Measurements from ENCODE around the gene TMBIM4.
"Not testable (repeated sequence)": the region's sequence is repeated elsewhere in the genome, so short reads cannot be mapped to it uniquely, and the experiment has no call there.

The TMBIM4 gene, protein sequence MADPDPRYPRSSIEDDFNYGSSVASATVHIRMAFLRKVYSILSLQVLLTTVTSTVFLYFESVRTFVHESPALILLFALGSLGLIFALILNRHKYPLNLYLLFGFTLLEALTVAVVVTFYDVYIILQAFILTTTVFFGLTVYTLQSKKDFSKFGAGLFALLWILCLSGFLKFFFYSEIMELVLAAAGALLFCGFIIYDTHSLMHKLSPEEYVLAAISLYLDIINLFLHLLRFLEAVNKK

DNA sequence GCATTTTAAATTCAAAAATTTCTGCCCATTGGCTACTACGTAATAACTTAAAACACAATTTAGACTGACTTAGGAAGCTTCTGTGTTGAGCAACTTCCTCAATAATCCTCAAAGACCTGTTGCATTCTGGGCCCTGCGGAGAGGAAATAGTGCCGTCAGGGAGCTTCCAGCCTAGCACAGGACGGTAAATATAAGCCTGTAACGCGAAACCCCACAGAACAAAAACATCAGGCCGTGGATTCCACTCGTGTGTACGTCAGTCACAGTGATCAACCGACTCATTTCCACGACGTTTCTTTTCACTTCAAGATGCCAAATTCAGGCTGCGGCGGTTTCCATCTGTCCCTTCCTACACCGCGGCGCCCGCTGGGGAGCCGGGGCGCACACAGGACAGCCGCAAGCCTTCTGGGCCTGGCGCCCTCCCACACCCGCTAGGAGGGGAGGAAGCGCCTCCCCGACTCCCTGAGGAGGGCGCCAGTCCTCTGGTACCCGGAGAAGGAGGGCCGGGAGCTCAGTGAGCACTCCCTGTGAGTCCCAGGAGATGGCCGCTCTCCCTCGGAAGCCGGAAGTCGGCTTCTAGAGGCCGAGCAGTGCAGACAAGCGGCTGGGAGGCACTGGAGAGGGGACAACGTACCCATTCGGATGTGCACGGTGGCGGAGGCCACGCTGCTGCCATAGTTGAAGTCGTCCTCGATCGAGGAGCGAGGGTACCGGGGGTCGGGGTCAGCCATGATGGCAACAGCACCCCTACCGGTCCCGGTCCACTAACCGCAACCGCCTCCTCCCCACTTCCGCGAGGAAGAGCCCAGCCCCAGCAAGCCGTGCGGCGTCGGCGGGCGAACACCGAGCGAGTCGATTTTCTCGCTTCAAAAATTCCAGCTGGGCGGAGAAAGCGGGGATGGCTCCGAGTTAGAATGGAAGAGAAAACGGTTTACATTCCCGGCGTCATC, at the start of gene TMBIM4:
Gene TMBIM4 (minus strand): TSS at position 776 of the 950 bp plus-strand sequence. CDS start 45 bp downstream, at position 731.
- peak; percentile 80 for DNase-seq

GRCh38 chr12:66217342-66217917, 47.6 kb upstream of the TMBIM4 start:
- DNase-seq = no peak

DNA sequence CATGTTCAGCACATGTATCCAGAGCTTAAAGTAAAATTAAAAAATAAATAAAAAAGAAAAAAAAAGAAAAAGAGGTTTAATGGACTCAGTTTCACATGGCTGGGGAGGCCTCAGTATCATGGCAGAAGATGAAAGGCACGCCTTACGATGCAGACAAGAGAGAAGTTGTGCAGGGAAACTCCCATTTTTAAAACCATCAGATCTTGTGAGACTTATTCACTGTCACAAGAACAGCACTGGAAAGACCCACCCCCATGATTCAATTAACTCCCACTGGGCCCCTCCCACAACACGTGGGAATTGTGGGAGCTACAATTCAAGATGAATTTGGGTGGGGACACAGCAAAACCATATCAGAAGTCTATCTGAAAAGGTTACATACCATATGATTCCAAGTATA, 43.2 kb upstream of the TMBIM4 start:
- DNase-seq = not testable (repeated sequence)

DNA sequence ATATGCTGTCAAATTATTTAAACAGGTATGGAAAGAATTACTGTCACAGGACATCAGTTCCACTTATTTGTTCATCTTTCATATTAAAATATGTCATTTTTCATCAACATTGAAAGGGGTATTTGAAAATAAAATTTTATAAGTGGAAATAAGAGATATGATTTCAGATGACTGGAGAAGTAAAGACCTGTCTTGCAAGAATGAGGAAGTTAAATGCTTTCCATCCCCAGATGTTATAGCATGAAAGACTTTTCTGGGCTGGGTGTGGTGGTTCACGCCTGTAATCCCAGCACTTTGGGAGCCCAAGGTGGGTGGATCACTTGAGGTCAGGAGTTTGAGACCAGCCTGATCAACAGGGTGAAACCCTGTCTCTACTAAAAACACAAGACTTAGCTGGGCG, 41.8 kb upstream of the TMBIM4 start:
- not testable (repeated sequence) for DNase-seq

DNA sequence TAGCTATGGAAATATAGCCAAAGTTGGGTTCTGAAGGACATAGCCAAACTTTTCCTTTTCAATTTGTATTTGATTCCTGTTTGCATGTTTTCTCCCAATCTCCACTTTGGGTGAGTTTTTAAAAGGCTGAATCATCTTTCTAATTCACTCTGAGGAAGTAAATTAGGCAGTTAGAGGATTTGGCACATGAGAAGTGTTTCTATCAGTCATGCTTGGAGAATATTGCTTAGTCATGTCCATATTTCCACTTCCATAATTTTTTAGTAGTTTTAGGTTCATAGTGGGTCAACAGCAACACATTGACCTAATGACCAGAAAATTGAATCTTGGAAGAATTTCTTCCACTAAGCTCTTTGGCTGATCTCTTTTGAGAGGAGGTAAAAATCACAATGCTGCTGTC, 41.0 kb upstream of the TMBIM4 start:
- no peak for DNase-seq

- DNase-seq = no peak
These were observed 36.3 kb upstream of the TMBIM4 start for GRCh38 chr12:66206141-66206540.

DNA sequence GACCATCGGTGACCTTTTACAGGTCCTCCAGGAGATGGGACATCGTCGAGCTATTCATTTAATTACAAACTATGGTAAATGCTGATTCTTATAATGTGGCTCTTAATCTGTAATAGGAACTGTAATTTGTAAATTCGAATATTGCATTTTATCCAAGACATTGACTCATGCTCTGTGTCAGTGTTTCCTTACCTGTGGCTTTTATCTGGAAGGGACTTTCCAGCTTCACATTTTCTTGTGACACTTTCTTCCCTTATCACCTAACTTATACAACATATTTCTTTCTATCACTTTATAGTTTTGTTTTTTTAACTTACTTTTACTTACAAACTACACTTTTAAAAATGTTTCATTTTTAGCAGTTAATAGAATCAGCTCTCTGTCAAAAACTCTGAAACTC, 34.0 kb upstream of the TMBIM4 start:
- DNase-seq = no peak

DNA sequence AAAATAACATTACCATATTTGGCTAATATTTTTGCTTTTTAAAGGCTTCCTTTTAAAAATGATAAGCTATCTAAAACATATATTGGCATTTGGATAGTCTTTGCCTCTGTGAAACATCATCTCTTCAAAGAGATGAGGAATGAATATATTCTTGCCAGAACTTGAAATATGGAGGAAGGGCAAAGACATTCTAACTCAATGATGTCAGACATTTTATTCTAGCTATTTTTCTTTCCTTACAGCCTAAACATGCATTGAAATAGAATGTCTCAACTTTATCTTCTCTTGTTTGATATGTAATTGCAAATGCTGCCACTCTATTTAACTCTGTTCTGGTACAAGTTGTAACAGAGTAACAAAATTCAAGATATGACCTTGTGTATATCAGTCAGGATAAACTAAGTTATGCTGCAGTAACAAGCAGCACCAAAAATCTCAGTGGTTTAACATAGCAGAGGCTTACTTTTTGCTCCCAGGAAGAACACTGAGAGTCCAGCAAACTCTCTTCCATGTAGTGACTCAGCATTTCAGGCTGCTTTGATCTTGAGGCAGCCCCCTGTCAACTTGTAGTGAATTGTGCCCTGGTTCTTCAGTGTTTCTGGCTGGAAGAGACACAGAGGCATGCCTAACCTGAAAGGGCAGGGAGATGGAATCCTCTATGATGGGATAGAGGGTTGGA, 30.2 kb upstream of the TMBIM4 start:
- DNase-seq = no peak

DNA sequence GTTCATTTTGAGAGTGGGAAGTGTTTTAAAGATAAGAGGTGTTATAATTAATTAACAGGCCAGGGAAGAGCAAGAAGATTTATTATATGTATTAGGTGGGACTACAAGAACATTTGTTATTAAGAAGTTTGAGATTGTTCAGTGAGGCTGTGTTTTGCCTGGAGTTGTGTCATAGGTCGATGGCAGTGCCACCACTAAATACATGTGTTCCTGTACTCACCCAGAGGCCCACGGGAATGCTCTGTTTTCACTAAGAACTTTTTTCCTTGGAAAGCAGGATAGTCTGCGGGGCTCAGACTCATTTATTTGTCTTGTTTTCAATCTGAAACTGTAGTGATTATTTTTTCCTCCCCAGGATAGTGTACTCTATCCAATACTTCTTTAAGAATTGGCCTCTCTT, 29.3 kb upstream of the TMBIM4 start:
- DNase-seq = no peak

- no peak for DNase-seq
These were observed 27.7 kb upstream of the TMBIM4 start for GRCh38 chr12:66197495-66197921.

- no peak for DNase-seq
These were observed 27.0 kb upstream of the TMBIM4 start for GRCh38 chr12:66196806-66197205.

- DNase-seq = no peak
These were observed 25.4 kb upstream of the TMBIM4 start for GRCh38 chr12:66195242-66195641.

DNA sequence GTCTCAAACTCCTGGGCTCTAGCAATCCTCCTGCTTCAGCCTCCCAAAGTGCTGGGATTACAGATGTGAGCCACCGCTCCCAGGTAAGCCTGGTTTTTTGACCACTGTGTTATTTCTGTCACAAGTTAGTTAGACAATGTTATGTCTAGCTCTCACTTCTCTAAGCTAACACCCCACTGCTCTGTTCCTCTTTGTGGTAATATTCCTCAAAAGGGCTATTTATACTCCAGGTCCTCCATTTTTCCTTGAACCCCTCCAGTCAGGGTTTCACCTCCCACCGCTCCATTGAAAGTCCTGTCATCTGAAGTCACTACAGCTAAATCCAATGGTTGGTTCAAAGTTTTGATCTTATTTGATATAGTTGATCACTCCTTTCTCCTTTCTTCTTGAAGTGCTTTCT, 24.3 kb upstream of the TMBIM4 start:
- no peak for DNase-seq

- no peak for DNase-seq
These were observed 21.8 kb upstream of the TMBIM4 start for GRCh38 chr12:66191547-66192126.

DNA sequence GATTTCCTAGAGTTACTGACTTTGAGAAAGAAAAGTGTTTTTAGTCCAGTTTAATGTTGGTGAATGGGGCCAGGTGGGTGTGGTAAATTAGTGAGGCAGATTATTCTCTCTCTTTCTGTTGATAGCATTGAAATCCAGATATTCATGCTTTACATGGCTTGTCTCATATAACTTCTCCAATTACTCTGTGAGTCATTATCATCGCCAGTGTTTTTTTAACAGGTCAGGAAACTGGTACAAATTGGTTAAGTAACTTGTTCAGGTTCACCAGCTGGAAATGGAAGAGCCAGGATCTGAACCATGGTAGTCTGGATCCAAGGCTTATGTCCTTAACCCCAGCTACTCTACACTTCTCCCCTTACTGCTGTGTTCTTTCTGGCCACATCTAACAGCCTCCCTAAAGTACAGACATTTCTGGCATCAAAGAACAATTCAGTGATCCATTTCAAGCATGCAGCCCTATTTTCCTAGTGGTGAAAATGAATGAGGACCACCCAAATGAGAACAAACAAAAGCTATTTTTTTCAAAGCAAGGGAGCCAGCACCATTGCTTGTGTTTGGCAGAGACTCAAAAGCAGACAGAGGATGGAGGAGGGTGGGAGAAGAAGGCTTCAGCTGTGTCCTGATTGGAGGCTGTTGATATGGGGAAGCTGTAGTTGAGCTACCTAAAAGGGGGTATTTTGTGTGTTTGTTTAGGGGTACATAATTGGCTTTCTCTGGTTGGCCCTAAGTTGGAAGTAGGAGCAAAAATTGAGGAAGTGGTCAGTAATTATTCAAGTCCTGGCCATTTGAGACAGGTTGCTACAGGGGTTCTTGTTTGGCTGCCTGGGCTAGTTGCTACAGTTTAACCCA, 20.9 kb upstream of the TMBIM4 start:
- DNase-seq = no peak

DNA sequence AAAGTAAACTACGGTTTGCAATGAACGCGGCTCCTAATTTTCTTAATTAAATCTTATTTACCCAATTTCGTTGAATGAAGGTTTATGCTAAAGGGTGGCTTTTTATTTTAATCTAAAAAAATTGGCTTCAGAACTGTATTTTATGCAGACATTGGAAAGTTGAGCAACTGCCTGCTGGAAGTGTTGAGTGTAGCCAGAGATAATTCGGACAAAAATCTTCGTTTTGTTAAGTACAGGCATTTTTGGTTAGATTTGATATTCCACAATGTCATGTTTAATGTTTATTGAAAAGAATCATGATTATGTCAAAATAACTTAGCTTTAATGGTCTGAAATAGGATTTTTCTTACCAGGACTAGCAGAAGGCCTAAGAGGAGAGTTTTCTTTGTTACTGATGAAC, 20.1 kb upstream of the TMBIM4 start:
- no peak for DNase-seq

DNA sequence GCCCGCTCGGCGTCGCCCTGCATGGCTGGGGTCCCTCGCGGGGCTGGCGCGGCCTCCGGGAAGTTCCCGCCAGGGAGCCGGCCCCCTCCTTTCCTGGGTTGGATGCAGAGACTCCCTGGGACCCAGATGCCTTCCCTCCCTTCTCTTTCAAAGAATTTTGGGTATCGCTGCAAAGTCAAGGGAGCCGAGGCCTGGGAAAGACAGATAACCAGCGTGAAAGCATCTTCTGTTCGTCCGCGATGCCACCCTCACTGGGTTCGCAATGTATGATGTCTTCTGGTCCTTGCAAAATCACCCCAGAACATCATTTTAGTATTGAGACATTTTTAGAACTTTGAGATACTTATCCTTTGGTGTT, 19.7 kb upstream of the TMBIM4 start:
- DNase-seq = no peak

DNA sequence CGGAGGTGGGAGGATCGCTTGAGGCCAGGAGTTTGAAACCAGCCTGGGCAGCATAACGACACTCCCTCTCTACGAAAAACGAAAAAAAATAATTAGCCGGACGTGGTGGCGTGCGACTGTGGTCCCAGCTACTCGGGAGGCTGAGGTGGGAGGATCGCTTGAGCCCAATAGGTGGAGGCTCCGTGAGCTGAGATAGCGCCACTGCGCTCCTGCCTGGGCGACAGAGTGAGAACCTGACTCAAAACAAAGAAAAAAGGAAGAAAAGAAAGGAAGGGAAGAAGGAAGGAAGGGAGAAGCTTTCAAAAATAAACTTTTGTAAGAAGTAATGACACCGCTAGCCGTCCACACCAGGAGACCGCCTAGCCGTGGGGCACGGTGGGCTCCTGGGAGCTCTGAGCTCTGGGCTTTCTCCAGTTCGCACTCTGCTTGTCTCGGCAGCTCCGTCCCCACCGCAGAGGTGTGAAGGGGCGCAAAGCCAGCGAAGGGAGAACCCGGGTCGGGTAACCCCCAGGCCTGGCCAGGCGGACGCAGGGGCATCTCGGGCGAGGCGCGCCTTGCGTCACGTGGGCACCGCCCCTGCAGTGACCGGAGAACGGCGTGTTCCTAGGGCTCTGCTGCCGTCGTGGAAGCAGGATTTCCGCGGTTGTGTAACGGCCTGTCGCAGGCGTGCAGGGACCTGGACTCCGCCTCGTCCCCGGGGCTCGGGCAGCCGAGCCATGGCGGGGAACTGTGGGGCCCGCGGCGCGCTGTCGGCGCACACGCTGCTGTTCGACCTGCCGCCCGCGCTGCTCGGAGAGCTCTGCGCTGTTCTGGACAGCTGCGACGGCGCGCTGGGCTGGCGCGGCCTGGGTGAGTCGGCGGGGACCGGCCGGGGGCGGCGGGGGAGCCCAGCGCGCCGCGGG, 19.0 kb upstream of the TMBIM4 start, which contains the start of gene IRAK3:
Gene IRAK3 (plus strand): TSS at position 631 of the 902 bp plus-strand sequence. CDS start 86 bp downstream, at position 717.
- DNase-seq = peak; percentile 12

GRCh38 chr12:66187821-66188220, 18.0 kb upstream of the TMBIM4 start:
- DNase-seq = no peak

- no peak for DNase-seq
These were observed 17.2 kb upstream of the TMBIM4 start for GRCh38 chr12:66187036-66187435.

- not testable (repeated sequence) for DNase-seq
These were observed 15.0 kb upstream of the TMBIM4 start for GRCh38 chr12:66184822-66185221.

Measured in activated gamma-delta T cell treated with Interleukin-2 at 50 U/mL for 16 hours (primary cell).